Osteoblast (primary cell): Measurements from ENCODE around the gene RAB3C. TPM values are rescaled to one million over a fixed set of nuclear protein-coding genes. Genes with fewer than 3 reads are reported as not detected.

Experiments used
- DNase-seq: peaks from one replicate; pipeline ENCODE4 v3.0.0; 2011; ENCODE audit warnings: low spot score, mixed read lengths; ENCODE audit not compliant: insufficient read length; ENCODE audit errors: missing footprints
- H2AFZ ChIP-seq: 2 replicates; pipeline ENCODE4 v1.6.0; 2011; ENCODE audit warnings: mild to moderate bottlenecking, low read length
- H3K27ac ChIP-seq: 2 replicates; pipeline ENCODE4 v1.5.1; 2011; ENCODE audit warnings: mild to moderate bottlenecking, low read depth, low read length, moderate library complexity
- H3K27me3 ChIP-seq: 2 replicates; pipeline ENCODE4 v1.6.0; 2012; ENCODE audit warnings: mild to moderate bottlenecking, control low read depth, inconsistent platforms, low read length, moderate library complexity; ENCODE audit not compliant: insufficient read depth
- H3K36me3 ChIP-seq: 2 replicates; pipeline ENCODE4 v1.5.1; 2011; ENCODE audit warnings: mild to moderate bottlenecking, low read length, control low read depth, moderate library complexity; ENCODE audit not compliant: insufficient read depth
- H3K4me1 ChIP-seq: 2 replicates; pipeline ENCODE4 v1.5.1; 2011; ENCODE audit warnings: mild to moderate bottlenecking, low read length, control low read depth, moderate library complexity; ENCODE audit not compliant: insufficient read depth
- H3K4me2 ChIP-seq: 2 replicates; pipeline ENCODE4 v1.6.0; 2011; ENCODE audit warnings: mild to moderate bottlenecking, low read length; ENCODE audit not compliant: insufficient read depth
- H3K4me3 ChIP-seq: fragments of 200-600 bp; sonication (generic); 3 replicates; pipeline ENCODE4 v1.5.1; 2012; ENCODE audit warnings: mild to moderate bottlenecking, low read length, inconsistent platforms; ENCODE audit not compliant: insufficient read depth
- H3K79me2 ChIP-seq: 2 replicates; pipeline ENCODE4 v1.6.0; 2012; ENCODE audit warnings: mild to moderate bottlenecking, low read length, control low read depth, inconsistent platforms; ENCODE audit not compliant: insufficient read depth
- H3K9me3 ChIP-seq: 2 replicates; pipeline ENCODE4 v1.5.1; 2011; ENCODE audit warnings: low read depth, low read length, control low read depth
- H4K20me1 ChIP-seq: 2 replicates; pipeline ENCODE4 v1.6.0; 2012; ENCODE audit warnings: mild to moderate bottlenecking, low read length, control low read depth; ENCODE audit not compliant: insufficient read depth
- CTCF ChIP-seq: IDR thresholded peaks from 2 replicates; pipeline ENCODE4 v1.5.1; 2011; ENCODE audit warnings: mild to moderate bottlenecking, low read depth, low read length, moderate library complexity; ENCODE audit errors: extremely low read depth
- total RNA-seq: library from RNA; depleted of rRNA; stranded (reverse); fragments of >200 nt; gene quantifications from 2 replicates; pipeline ENCODE4 v1.2.3, GENCODE V29; 2012

RAB3C gene
- total RNA-seq, 1 donor, result not detected

- DNase-seq, result no peak
- H3K4me1 ChIP-seq, result no peaks in the 10 kb centered on the region
- TF ChIP-seq CTCF, result no peak
- no peaks in the 10 kb centered on the region for H4K20me1 ChIP-seq
- no peak overlapping the region for H3K27ac ChIP-seq
- no peak overlapping the region for H3K4me2 ChIP-seq
- no peaks in the 10 kb centered on the region for H3K27me3 ChIP-seq
- no peaks in the 10 kb centered on the region for H3K36me3 ChIP-seq
- H3K4me3 ChIP-seq, result no peak overlapping the region
- H3K79me2 ChIP-seq, result no peaks in the 10 kb centered on the region
- no peak overlapping the region for H2AFZ ChIP-seq
- H3K9me3 ChIP-seq, result no peaks in the 10 kb centered on the region
Observed at GRCh38 chr5:58775701-58776262, 192.9 kb downstream of the RAB3C start.

- H2AFZ ChIP-seq, result no peak overlapping the region
- no peaks in the 10 kb centered on the region for H4K20me1 ChIP-seq
- no peaks in the 10 kb centered on the region for H3K79me2 ChIP-seq
Observed at GRCh38 chr5:58776559-58776958, 193.7 kb downstream of the RAB3C start.

GRCh38 chr5:58778888-58779287 is 196.0 kb downstream of the RAB3C start:
- Histone ChIP-seq H3K9me3 (no peaks in the 10 kb centered on the region), H3K4me3 (no peak overlapping the region), H3K36me3 (no peaks in the 10 kb centered on the region), H3K27ac (no peak overlapping the region), H3K4me1 (no peaks in the 10 kb centered on the region), H2AFZ (no peak overlapping the region), H3K4me2 (no peak overlapping the region), H3K27me3 (no peaks in the 10 kb centered on the region), H3K79me2 (no peaks in the 10 kb centered on the region), H4K20me1 (no peaks in the 10 kb centered on the region)
- no peak for DNase-seq
- no peak for TF ChIP-seq CTCF

More at GRCh38 chr5:58776559-58776958, 193.7 kb downstream of the RAB3C start:
- DNase-seq, result no peak
- Histone ChIP-seq H3K4me1 (no peaks in the 10 kb centered on the region), H3K9me3 (no peaks in the 10 kb centered on the region), H3K27ac (no peak overlapping the region), H3K36me3 (no peaks in the 10 kb centered on the region), H3K4me2 (no peak overlapping the region), H3K27me3 (no peaks in the 10 kb centered on the region), H3K4me3 (no peak overlapping the region)
- no peak for TF ChIP-seq CTCF

- Histone ChIP-seq H3K79me2 (no peaks in the 10 kb centered on the region), H3K4me2 (no peak overlapping the region), H3K27me3 (no peaks in the 10 kb centered on the region), H3K9me3 (no peaks in the 10 kb centered on the region), H4K20me1 (no peaks in the 10 kb centered on the region), H2AFZ (no peak overlapping the region), H3K27ac (no peak overlapping the region), H3K4me1 (no peaks in the 10 kb centered on the region), H3K4me3 (no peak overlapping the region), H3K36me3 (no peaks in the 10 kb centered on the region)
- no peak for TF ChIP-seq CTCF
- no peak for DNase-seq
Observed at GRCh38 chr5:58786035-58786434, 203.2 kb downstream of the RAB3C start.
